Hepatocyte (in vitro differentiated cells): ENCODE measurements around the gene KCNJ15. TPM values are rescaled to one million over a fixed set of nuclear protein-coding genes. Genes with fewer than 3 reads are reported as not detected.

ENCODE experiments used
- DNase-seq: peaks from one replicate; pipeline ENCODE4 v3.0.0-alpha.2; 2016; ENCODE audit warnings: low spot score
- H2AFZ ChIP-seq: fragments of 200-600 bp; sonication (generic); 2 replicates; pipeline ENCODE4 v1.6.0; 2016; ENCODE audit warnings: antibody characterized with exemption, mild to moderate bottlenecking
- H3K27ac ChIP-seq: fragments of 200-600 bp; sonication (generic); 2 replicates; pipeline ENCODE4 v1.5.1; 2016; ENCODE audit warnings: mild to moderate bottlenecking
- H3K27me3 ChIP-seq: fragments of 200-600 bp; sonication (generic); 2 replicates; pipeline ENCODE4 v1.6.1; 2016
- H3K36me3 ChIP-seq: fragments of 200-600 bp; sonication (generic); replicated peaks from 2 replicates; pipeline ENCODE4 v1.5.1; 2016; ENCODE audit warnings: low read depth; ENCODE audit not compliant: insufficient read depth
- H3K4me1 ChIP-seq: fragments of 200-600 bp; sonication (generic); 2 replicates; pipeline ENCODE4 v1.5.1; 2016; ENCODE audit warnings: mild to moderate bottlenecking, moderate library complexity; ENCODE audit not compliant: insufficient read depth
- H3K4me2 ChIP-seq: fragments of 200-600 bp; sonication (generic); 2 replicates; pipeline ENCODE4 v1.6.0; 2016
- H3K4me3 ChIP-seq: fragments of 200-600 bp; sonication (generic); 2 replicates; pipeline ENCODE4 v1.5.1; 2016; ENCODE audit warnings: mild to moderate bottlenecking
- H3K79me2 ChIP-seq: fragments of 200-600 bp; sonication (generic); 2 replicates; pipeline ENCODE4 v1.6.0; 2017; ENCODE audit warnings: mild to moderate bottlenecking
- H3K9me2 ChIP-seq: fragments of 200-600 bp; sonication (generic); replicated peaks from 2 replicates; pipeline ENCODE4 v1.6.0; 2017; ENCODE audit warnings: mild to moderate bottlenecking; ENCODE audit not compliant: insufficient read depth
- H3K9me3 ChIP-seq: fragments of 200-600 bp; sonication (generic); 2 replicates; pipeline ENCODE4 v1.5.1; 2016; ENCODE audit warnings: low read depth, mild to moderate bottlenecking
- H4K20me1 ChIP-seq: fragments of 200-600 bp; sonication (generic); 2 replicates; pipeline ENCODE4 v1.6.0; 2016; ENCODE audit warnings: mild to moderate bottlenecking; ENCODE audit not compliant: insufficient read depth, poor library complexity, severe bottlenecking
- CTCF ChIP-seq: fragments of 200-600 bp; sonication (generic); IDR thresholded peaks from 2 replicates; pipeline ENCODE4 v1.5.1; 2016; ENCODE audit warnings: antibody characterized with exemption, mild to moderate bottlenecking; ENCODE audit not compliant: poor library complexity
- EZH2 ChIP-seq: fragments of 200-600 bp; sonication (generic); IDR thresholded peaks from 2 replicates; pipeline ENCODE4 v1.6.1; 2016; ENCODE audit warnings: antibody characterized with exemption, mild to moderate bottlenecking, borderline replicate concordance
- EZH2phosphoT487 ChIP-seq: fragments of 200-600 bp; sonication (generic); IDR thresholded peaks from one replicate; pipeline ENCODE4 v1.6.1; 2018; ENCODE audit warnings: antibody characterized with exemption, mild to moderate bottlenecking, low read depth, moderate library complexity; ENCODE audit not compliant: unreplicated experiment, severe bottlenecking
- WGBS: methylation state at CpG from one replicate; pipeline ENCODE4 v1.1.6; 2016; ENCODE audit warnings: low lambda C conversion rate; ENCODE audit errors: missing lambda C conversion rate; 5-methylcytosine and 5-hydroxymethylcytosine counted together
- polyA plus RNA-seq: library from polyadenylated mRNA; unstranded; fragments of >200 nt; fragmentation: Nextera tagmentation; extraction: Ambion mirVana; gene quantifications from 2 replicates; pipeline ENCODE4 v1.2.1, GENCODE V29; 2016
- total RNA-seq: library from RNA; depleted of rRNA; stranded (reverse); fragments of >200 nt; gene quantifications from 2 replicates; pipeline ENCODE4 v1.2.3, GENCODE V29; 2014

KCNJ15 gene
- total and polyA plus RNA-seq, 2 experiments from 2014 or later, result 0.43 to 0.88 TPM

- Histone ChIP-seq H3K27me3 (no peaks in the 10 kb centered on the region), H3K4me3 (no peak overlapping the region), H3K36me3 (no peaks in the 10 kb centered on the region), H3K4me1 (no peaks in the 10 kb centered on the region), H3K9me2 (no peaks in the 10 kb centered on the region), H3K79me2 (no peaks in the 10 kb centered on the region), H2AFZ (no peak overlapping the region), H3K4me2 (no peak overlapping the region), H3K9me3 (no peaks in the 10 kb centered on the region), H4K20me1 (no peaks in the 10 kb centered on the region), H3K27ac (no peak overlapping the region)
- 92% methylated on average over 4 of the region's 4 CpGs for WGBS
- TF ChIP-seq EZH2phosphoT487 (no peak), EZH2 (no peak)
- DNase-seq, result no peak
Observed at GRCh38 chr21:38326429-38326828, 69.6 kb downstream of the KCNJ15 start.

GRCh38 chr21:38326899-38327298 is 70.1 kb downstream of the KCNJ15 start:
- TF ChIP-seq EZH2phosphoT487 (no peak), CTCF (no peak), EZH2 (no peak)
- Histone ChIP-seq H2AFZ (no peak overlapping the region), H3K9me2 (no peaks in the 10 kb centered on the region), H3K36me3 (no peaks in the 10 kb centered on the region), H3K79me2 (no peaks in the 10 kb centered on the region), H3K4me1 (no peaks in the 10 kb centered on the region), H3K27me3 (no peaks in the 10 kb centered on the region), H3K27ac (no peak overlapping the region), H4K20me1 (no peaks in the 10 kb centered on the region), H3K4me3 (no peak overlapping the region), H3K4me2 (no peak overlapping the region), H3K9me3 (no peaks in the 10 kb centered on the region)
- 94% methylated on average over 4 of the region's 4 CpGs for WGBS
- no peak for DNase-seq

- no peak overlapping the region for H3K4me2 ChIP-seq
- H3K4me1 ChIP-seq, result no peaks in the 10 kb centered on the region
- no peaks in the 10 kb centered on the region for H3K27me3 ChIP-seq
- no peak overlapping the region for H3K4me3 ChIP-seq
- H2AFZ ChIP-seq, result no peak overlapping the region
- TF ChIP-seq EZH2phosphoT487, result no peak
- no peak for TF ChIP-seq EZH2
- no peak for TF ChIP-seq CTCF
- 92% methylated on average over 1 of the region's 1 CpG for WGBS
- H3K79me2 ChIP-seq, result no peaks in the 10 kb centered on the region
- H3K9me3 ChIP-seq, result no peaks in the 10 kb centered on the region
- no peak for DNase-seq
- H3K36me3 ChIP-seq, result no peaks in the 10 kb centered on the region
- H4K20me1 ChIP-seq, result no peaks in the 10 kb centered on the region
- H3K27ac ChIP-seq, result no peak overlapping the region
- H3K9me2 ChIP-seq, result no peaks in the 10 kb centered on the region
Observed at GRCh38 chr21:38327984-38328383, 71.2 kb downstream of the KCNJ15 start.

- no peaks in the 10 kb centered on the region for H3K79me2 ChIP-seq
- H3K4me2 ChIP-seq, result no peak overlapping the region
- TF ChIP-seq EZH2phosphoT487, result no peak
- TF ChIP-seq CTCF, result no peak
- no peak for TF ChIP-seq EZH2
- H3K9me3 ChIP-seq, result no peaks in the 10 kb centered on the region
- no peaks in the 10 kb centered on the region for H4K20me1 ChIP-seq
- no peak overlapping the region for H3K27ac ChIP-seq
- H3K27me3 ChIP-seq, result no peaks in the 10 kb centered on the region
- no peaks in the 10 kb centered on the region for H3K36me3 ChIP-seq
- WGBS, result 81% methylated on average over 2 of the region's 2 CpGs
- H2AFZ ChIP-seq, result no peak overlapping the region
- no peak overlapping the region for H3K4me3 ChIP-seq
- no peaks in the 10 kb centered on the region for H3K4me1 ChIP-seq
- no peaks in the 10 kb centered on the region for H3K9me2 ChIP-seq
- DNase-seq, result no peak
Observed at GRCh38 chr21:38329162-38329561, 72.4 kb downstream of the KCNJ15 start.
